GM12864 (cell line): ENCODE data around the gene MEF2A.

Source experiments
- DNase-seq: peaks from one replicate; pipeline ENCODE4 v3.0.0-alpha.2; 2011; ENCODE audit warnings: low read depth
- H3K4me3 ChIP-seq: 2 replicates; pipeline ENCODE4 v1.5.1; 2011; ENCODE audit warnings: mild to moderate bottlenecking, low read depth, low read length, control low read depth
- TF ChIP-seq, protein P1 (sequence below): IDR thresholded peaks from 2 replicates; pipeline ENCODE4 v1.5.1; 2011; ENCODE audit warnings: low read depth, mild to moderate bottlenecking, moderate library complexity, low read length, control low read depth, inconsistent platforms; ENCODE audit errors: missing control alignments

The MEF2A gene

DNA sequence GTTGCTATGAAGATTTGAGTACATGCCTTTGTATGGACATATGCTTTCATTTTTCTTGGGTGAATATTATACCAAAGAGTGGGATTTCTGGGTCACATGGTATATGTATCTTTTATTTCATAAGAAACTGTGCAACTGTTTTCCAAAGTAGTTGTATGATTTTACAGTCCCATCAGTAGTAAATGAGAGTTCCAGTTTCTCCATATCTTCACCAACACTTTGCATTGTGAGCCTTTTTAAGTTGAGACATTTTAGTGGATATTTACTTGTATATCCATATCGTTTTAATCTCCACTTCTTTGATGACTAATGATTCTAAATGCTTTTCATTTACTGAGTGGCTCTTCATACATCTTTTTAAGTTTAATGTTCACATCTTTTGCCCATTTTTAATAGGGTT is 20.3 kb downstream of the MEF2A start:
- no peak for DNase-seq
- TF ChIP-seq, protein P1, sequence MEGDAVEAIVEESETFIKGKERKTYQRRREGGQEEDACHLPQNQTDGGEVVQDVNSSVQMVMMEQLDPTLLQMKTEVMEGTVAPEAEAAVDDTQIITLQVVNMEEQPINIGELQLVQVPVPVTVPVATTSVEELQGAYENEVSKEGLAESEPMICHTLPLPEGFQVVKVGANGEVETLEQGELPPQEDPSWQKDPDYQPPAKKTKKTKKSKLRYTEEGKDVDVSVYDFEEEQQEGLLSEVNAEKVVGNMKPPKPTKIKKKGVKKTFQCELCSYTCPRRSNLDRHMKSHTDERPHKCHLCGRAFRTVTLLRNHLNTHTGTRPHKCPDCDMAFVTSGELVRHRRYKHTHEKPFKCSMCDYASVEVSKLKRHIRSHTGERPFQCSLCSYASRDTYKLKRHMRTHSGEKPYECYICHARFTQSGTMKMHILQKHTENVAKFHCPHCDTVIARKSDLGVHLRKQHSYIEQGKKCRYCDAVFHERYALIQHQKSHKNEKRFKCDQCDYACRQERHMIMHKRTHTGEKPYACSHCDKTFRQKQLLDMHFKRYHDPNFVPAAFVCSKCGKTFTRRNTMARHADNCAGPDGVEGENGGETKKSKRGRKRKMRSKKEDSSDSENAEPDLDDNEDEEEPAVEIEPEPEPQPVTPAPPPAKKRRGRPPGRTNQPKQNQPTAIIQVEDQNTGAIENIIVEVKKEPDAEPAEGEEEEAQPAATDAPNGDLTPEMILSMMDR, result no peak

DNA sequence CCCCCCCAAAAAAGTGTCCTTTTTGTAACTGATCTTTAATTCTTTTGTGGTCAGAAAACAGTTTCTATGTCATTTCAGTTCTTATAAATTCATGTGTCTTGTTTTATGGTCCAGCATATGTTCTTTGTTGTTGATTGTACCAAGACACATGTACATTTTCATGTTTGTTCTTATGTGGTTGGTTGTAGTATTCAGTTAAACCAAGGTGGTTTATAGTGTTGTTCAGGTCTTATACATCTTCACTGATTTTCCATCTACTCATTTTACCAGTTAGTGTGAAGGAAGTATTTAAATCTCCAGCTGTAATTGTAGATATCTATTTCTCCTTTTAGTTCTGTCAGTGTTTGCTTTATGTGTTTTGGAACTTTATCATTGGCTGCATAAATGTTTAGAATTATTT is 24.0 kb downstream of the MEF2A start:
- no peak overlapping the region for H3K4me3 ChIP-seq
- no peak for DNase-seq
- TF ChIP-seq, protein P1, result no peak

More for the DNA sequence above, 20.3 kb downstream of the MEF2A start:
- H3K4me3 ChIP-seq, result no peak overlapping the region

GRCh38 chr15:99590913-99591646 is 25.3 kb downstream of the MEF2A start:
- no peak overlapping the region for H3K4me3 ChIP-seq
- DNase-seq, result no peak
- TF ChIP-seq, protein P1, result no peak

DNA sequence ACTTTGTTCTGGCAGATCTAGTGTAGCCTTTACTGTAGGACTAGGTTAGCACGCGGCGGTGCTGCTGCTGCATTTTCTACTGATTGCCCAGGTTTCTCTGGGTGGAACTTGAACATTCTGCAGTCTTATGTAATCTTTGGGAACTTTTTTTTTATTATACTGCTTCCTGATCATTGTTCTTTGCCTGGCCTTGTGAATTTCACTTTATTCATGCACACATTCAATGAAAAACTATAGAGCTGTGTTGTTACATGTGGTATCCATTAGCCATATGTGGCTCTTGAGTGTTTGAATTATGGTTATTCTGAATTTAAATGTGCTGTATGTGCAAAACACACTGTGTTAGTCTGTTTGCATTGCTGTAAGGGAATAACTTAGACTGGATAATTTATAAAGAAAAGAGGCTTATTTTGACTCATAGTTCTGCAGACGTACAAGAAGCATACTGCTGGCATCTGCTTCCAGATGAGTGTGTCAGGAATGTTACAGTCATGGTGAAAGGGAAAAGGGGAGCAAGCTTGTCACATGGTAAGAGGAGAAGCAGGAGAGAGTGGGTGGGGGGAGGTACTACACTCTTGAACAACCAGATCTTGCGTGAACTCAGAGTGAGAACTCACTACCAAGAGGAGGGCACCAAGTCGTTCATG is 26.5 kb downstream of the MEF2A start:
- no peak overlapping the region for H3K4me3 ChIP-seq
- TF ChIP-seq, protein P1, result no peak
- DNase-seq, result no peak

DNA sequence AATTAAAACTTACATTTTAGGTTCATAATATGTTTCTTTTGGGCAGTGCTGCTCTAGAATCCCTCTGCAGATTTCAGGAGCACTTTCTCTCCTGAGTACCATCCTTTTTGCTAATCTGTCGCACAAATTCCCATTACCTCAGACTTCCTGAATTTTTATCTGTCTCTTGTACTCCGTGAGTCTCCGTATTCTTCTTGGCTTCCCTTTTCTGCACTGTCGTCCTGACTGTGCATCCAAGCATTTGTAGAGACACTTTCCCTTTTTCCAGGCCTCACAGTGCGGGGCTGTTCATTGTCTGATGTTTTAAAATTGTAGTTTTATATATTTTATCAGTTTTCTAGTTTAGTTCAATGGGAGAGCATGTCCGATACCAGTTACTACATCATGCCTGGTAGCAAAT is 27.3 kb downstream of the MEF2A start:
- TF ChIP-seq, protein P1, result no peak
- no peak for DNase-seq
- H3K4me3 ChIP-seq, result no peak overlapping the region

DNA sequence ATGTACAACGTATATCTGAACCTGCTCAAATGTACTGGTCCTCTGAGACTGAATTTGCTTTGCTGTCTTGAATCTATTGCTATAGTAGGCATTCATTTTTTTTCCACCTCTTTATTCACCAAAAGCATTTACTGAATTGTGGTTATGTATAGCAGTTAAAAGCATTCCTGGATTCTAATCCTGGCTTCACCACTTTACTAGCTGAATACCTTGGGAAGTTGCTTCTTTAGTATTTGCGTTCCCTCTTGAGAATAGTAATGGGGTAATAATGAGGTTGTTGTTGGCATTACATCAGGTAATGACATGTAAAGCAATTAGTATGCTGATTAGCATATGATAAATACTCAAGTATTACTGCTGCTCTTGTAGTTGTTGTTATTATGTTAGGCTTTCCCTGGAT is 29.1 kb downstream of the MEF2A start:
- DNase-seq, result no peak
- H3K4me3 ChIP-seq, result no peak overlapping the region
- TF ChIP-seq, protein P1, result no peak

GRCh38 chr15:99598296-99598695 is 32.5 kb downstream of the MEF2A start:
- no peak overlapping the region for H3K4me3 ChIP-seq
- TF ChIP-seq, protein P1, result no peak
- no peak for DNase-seq
